ENCODE results near the gene HOXA9. TPM values are rescaled to one million over a fixed set of nuclear protein-coding genes. Genes with fewer than 3 reads are reported as not detected.

Gene HOXA9
- total RNA-seq, 1 donor from 2014 or later: not detected

GRCh38 chr7:27132978-27133377 is 32.4 kb downstream of the HOXA9 start:
- Mint-ChIP-seq H3K4me3 (ENCODE audit: unreplicated experiment) (no peak overlapping the region), H3K9me3 (ENCODE audit: unreplicated experiment) (no peaks in the 10 kb centered on the region), H3K27me3 (ENCODE audit: unreplicated experiment) (peaks cover 90% of the 10 kb centered on the region), H3K36me3 (ENCODE audit: unreplicated experiment) (no peaks in the 10 kb centered on the region), H3K27ac (ENCODE audit: unreplicated experiment) (no peak overlapping the region), H3K4me1 (ENCODE audit: unreplicated experiment) (peaks cover 2% of the 10 kb centered on the region)
- TF ChIP-seq CTCF (IDR thresholded peaks at IDR 0.05): no peak
- no peak for DNase-seq (ENCODE audit: extremely low spot score, unreplicated experiment)

GRCh38 chr7:27132214-27132613 is 33.1 kb downstream of the HOXA9 start:
- Mint-ChIP-seq H3K27me3 (ENCODE audit: unreplicated experiment) (peaks cover 90% of the 10 kb centered on the region), H3K27ac (ENCODE audit: unreplicated experiment) (no peak overlapping the region)

GRCh38 chr7:27131390-27131819 is 33.9 kb downstream of the HOXA9 start:
- Mint-ChIP-seq H3K27me3 (ENCODE audit: unreplicated experiment) (peaks cover 90% of the 10 kb centered on the region), H3K4me1 (ENCODE audit: unreplicated experiment) (peaks cover 2% of the 10 kb centered on the region), H3K36me3 (ENCODE audit: unreplicated experiment) (no peaks in the 10 kb centered on the region), H3K9me3 (ENCODE audit: unreplicated experiment) (no peaks in the 10 kb centered on the region), H3K27ac (ENCODE audit: unreplicated experiment) (no peak overlapping the region), H3K4me3 (ENCODE audit: unreplicated experiment) (no peak overlapping the region)
- no peak for TF ChIP-seq CTCF (IDR thresholded peaks at IDR 0.05)
- DNase-seq (ENCODE audit: extremely low spot score, unreplicated experiment): no peak

More at GRCh38 chr7:27132214-27132613, 33.1 kb downstream of the HOXA9 start:
- no peak for TF ChIP-seq CTCF (IDR thresholded peaks at IDR 0.05)
- no peak for DNase-seq (ENCODE audit: extremely low spot score, unreplicated experiment)
- H3K36me3 Mint-ChIP-seq (ENCODE audit: unreplicated experiment): no peaks in the 10 kb centered on the region
- H3K4me1 Mint-ChIP-seq (ENCODE audit: unreplicated experiment): peaks cover 2% of the 10 kb centered on the region
- no peaks in the 10 kb centered on the region for H3K9me3 Mint-ChIP-seq (ENCODE audit: unreplicated experiment)
- H3K4me3 Mint-ChIP-seq (ENCODE audit: unreplicated experiment): no peak overlapping the region

GRCh38 chr7:27130540-27131389 is 34.6 kb downstream of the HOXA9 start, which contains the start of gene HOXA4:
TSS of gene HOXA4 (minus strand) at chr7:27130757. CDS start at chr7:27130733, 24 bp downstream.
- Mint-ChIP-seq H3K27me3 (ENCODE audit: unreplicated experiment) (peaks cover 90% of the 10 kb centered on the region), H3K4me3 (ENCODE audit: unreplicated experiment) (peak within 1 kb of the TSS; percentile 51), H3K27ac (ENCODE audit: unreplicated experiment) (no peak within 1 kb of the TSS), H3K9me3 (ENCODE audit: unreplicated experiment) (no peaks in the 10 kb centered on the region), H3K4me1 (ENCODE audit: unreplicated experiment) (peaks cover 2% of the 10 kb centered on the region), H3K36me3 (ENCODE audit: unreplicated experiment) (no peaks in the 10 kb centered on the region)
- no peak for DNase-seq (ENCODE audit: extremely low spot score, unreplicated experiment)
- TF ChIP-seq CTCF (IDR thresholded peaks at IDR 0.05): no peak

GRCh38 chr7:27129729-27130539 is 35.4 kb downstream of the HOXA9 start:
- H3K4me3 Mint-ChIP-seq (ENCODE audit: unreplicated experiment): no peak overlapping the region

More at GRCh38 chr7:27129729-27130539, 35.4 kb downstream of the HOXA9 start:
- DNase-seq (ENCODE audit: extremely low spot score, unreplicated experiment): no peak
- Mint-ChIP-seq H3K27me3 (ENCODE audit: unreplicated experiment) (peaks cover 90% of the 10 kb centered on the region), H3K9me3 (ENCODE audit: unreplicated experiment) (no peaks in the 10 kb centered on the region), H3K36me3 (ENCODE audit: unreplicated experiment) (no peaks in the 10 kb centered on the region), H3K4me1 (ENCODE audit: unreplicated experiment) (peaks cover 2% of the 10 kb centered on the region), H3K27ac (ENCODE audit: unreplicated experiment) (no peak overlapping the region)
- TF ChIP-seq CTCF (IDR thresholded peaks at IDR 0.05): no peak

Measured in osteocyte (in vitro differentiated cells).